A549 (cell line): ENCODE data around the gene FKBP4. TPM values are rescaled to one million over a fixed set of nuclear protein-coding genes. Genes with fewer than 3 reads are reported as not detected.

ENCODE experiments used
- ATAC-seq, 2 experiments: fragments of 200-7000 bp in 1 of 2; fragments of >200 bp in 1 of 2; cut with Nextera tagmentation in 1 of 2; cut with Tn5 transposase in 1 of 2; 3 replicates each; pipeline versions ENCODE4 v1.8.0 to v1.9.1; 2018 to 2020; ENCODE audit warnings: mild to moderate bottlenecking in 1 of 2, moderate library complexity in 1 of 2
- CTCF ChIA-PET: fragments of 300-600 bp; sonication (Branson Sonifier 250); formaldehyde crosslinking; extraction: SDS; loops from one replicate; lab custom pipeline; 2021; ENCODE audit warnings: antibody characterized with exemption, inconsistent platforms; lab: Yijun Ruan, JAX
- POLR2A ChIA-PET: fragments of 350-600 bp; formaldehyde crosslinking; extraction: SDS; loops from one replicate; lab custom pipeline; 2021; ENCODE audit warnings: antibody characterized with exemption, inconsistent platforms; lab: Yijun Ruan, JAX
- DNase-seq, 2 experiments: peaks; one replicate each; pipeline versions ENCODE4 v3.0.0 to v3.0.0-alpha.2; 2011 to 2016; ENCODE audit warnings: low read depth in 1 of 2, low spot score in 1 of 2
- FAIRE-seq: peaks from 2 replicates; lab custom pipeline; 2011; peaks lifted over from hg19 to GRCh38; lab: Jason Lieb, UNC
- H3K27ac ChIP-seq, 2 experiments: fragments of >200 bp; sonication (Bioruptor Twin); formaldehyde crosslinking; 3 replicates each; pipeline ENCODE4 v1.5.1; 2016 to 2017
- H3K4me1 ChIP-seq: fragments of >200 bp; sonication (Bioruptor Twin); formaldehyde crosslinking; 3 replicates; pipeline ENCODE4 v1.6.1; 2016
- H3K4me2 ChIP-seq: fragments of >200 bp; sonication (Bioruptor Twin); formaldehyde crosslinking; 3 replicates; pipeline ENCODE4 v1.6.1; 2016
- H3K4me3 ChIP-seq: fragments of >200 bp; sonication (Bioruptor Twin); formaldehyde crosslinking; 3 replicates; pipeline ENCODE4 v1.5.1; 2016
- H3K9me3 ChIP-seq: fragments of >200 bp; sonication (Bioruptor Twin); formaldehyde crosslinking; 3 replicates; pipeline ENCODE4 v1.6.1; 2016
- CHD4 ChIP-seq: fragments of 200-600 bp; sonication (generic); IDR thresholded peaks from 2 replicates; pipeline ENCODE4 v1.6.1; 2016; ENCODE audit warnings: antibody characterized with exemption, mild to moderate bottlenecking, borderline replicate concordance
- CTCF ChIP-seq: fragments of >200 bp; sonication (Bioruptor Twin); formaldehyde crosslinking; IDR thresholded peaks from 3 replicates; pipeline ENCODE4 v1.5.1; 2016
- EHMT2 ChIP-seq: fragments of 200-600 bp; sonication (generic); IDR thresholded peaks from 2 replicates; pipeline ENCODE4 v1.6.1; 2016; ENCODE audit warnings: antibody characterized with exemption, low read depth, mild to moderate bottlenecking, moderate library complexity
- FOSB ChIP-seq: fragments of 250-450 bp; sonication (Bioruptor Pico); IDR thresholded peaks from 2 replicates; pipeline ENCODE4 v1.5.0; 2020; ENCODE audit warnings: mild to moderate bottlenecking, moderate library complexity
- FOSL2 ChIP-seq, 2 experiments: fragments of 450-650 bp in 1 of 2; fragments of >200 bp in 1 of 2; sonication (Bioruptor Twin) in 1 of 2; formaldehyde crosslinking; IDR thresholded peaks; 2 replicates each; pipeline versions ENCODE4 v1.5.0 to v1.6.1; 2016 to 2020; ENCODE audit warnings: mild to moderate bottlenecking in 1 of 2, moderate library complexity in 1 of 2
- FOXS1 ChIP-seq: fragments of 250-450 bp; sonication (Bioruptor Pico); IDR thresholded peaks from 2 replicates; pipeline ENCODE4 v1.5.0; 2020; ENCODE audit warnings: mild to moderate bottlenecking, moderate library complexity
- HES2 ChIP-seq: fragments of >200 bp; sonication (Bioruptor Twin); formaldehyde crosslinking; IDR thresholded peaks from 2 replicates; pipeline ENCODE4 v1.6.1; 2016
- HEYL ChIP-seq: fragments of 250-450 bp; sonication (Bioruptor Pico); IDR thresholded peaks from 2 replicates; pipeline ENCODE4 v1.8.0; 2021; ENCODE audit warnings: mild to moderate bottlenecking, moderate library complexity
- HMGXB4 ChIP-seq: fragments of 250-450 bp; sonication (Bioruptor Pico); IDR thresholded peaks from 2 replicates; pipeline ENCODE4 v1.5.0; 2021; ENCODE audit warnings: mild to moderate bottlenecking, moderate library complexity, borderline replicate concordance
- HOXB5 ChIP-seq: fragments of 250-450 bp; sonication (Bioruptor Pico); IDR thresholded peaks from 2 replicates; pipeline ENCODE4 v1.5.0; 2020; ENCODE audit warnings: mild to moderate bottlenecking, moderate library complexity
- JUN ChIP-seq, 2 experiments: fragments of >200 bp; sonication (Bioruptor Twin); formaldehyde crosslinking; IDR thresholded peaks; 2 replicates in 1 of 2; 3 replicates in 1 of 2; pipeline ENCODE4 v1.6.1; 2016 to 2017
- KDM1A ChIP-seq: fragments of 200-600 bp; sonication (generic); IDR thresholded peaks from 2 replicates; pipeline ENCODE4 v1.6.1; 2016; ENCODE audit warnings: low read depth, mild to moderate bottlenecking
- MAX ChIP-seq: IDR thresholded peaks from 2 replicates; pipeline ENCODE4 v1.6.1; 2012
- PBX3 ChIP-seq: IDR thresholded peaks from 2 replicates; pipeline ENCODE4 v1.6.1; 2012
- POLR2A ChIP-seq: IDR thresholded peaks from 2 replicates; pipeline ENCODE4 v1.6.1; 2012; ENCODE audit warnings: mild to moderate bottlenecking, low read length
- POLR2AphosphoS2 ChIP-seq: conservative IDR thresholded peaks from 2 replicates; pipeline ENCODE4 v1.6.1; 2012; ENCODE audit warnings: low read length, improper control_type of control experiment, inconsistent platforms
- RAD21 ChIP-seq, 2 experiments: fragments of >200 bp in 1 of 2; sonication (Bioruptor Twin) in 1 of 2; formaldehyde crosslinking in 1 of 2; IDR thresholded peaks in 1 of 2; conservative IDR thresholded peaks in 1 of 2; 2 replicates in 1 of 2; 3 replicates in 1 of 2; pipeline ENCODE4 v1.6.1; 2012 to 2018; ENCODE audit warnings: inconsistent platforms in 1 of 2
- REST ChIP-seq: fragments of 200-600 bp; sonication (generic); IDR thresholded peaks from 2 replicates; pipeline ENCODE4 v1.6.1; 2016; ENCODE audit warnings: antibody characterized with exemption, mild to moderate bottlenecking, moderate library complexity
- RFX5 ChIP-seq: fragments of 450-650 bp; IDR thresholded peaks from 2 replicates; pipeline ENCODE4 v1.7.1; 2014; ENCODE audit warnings: antibody characterized with exemption, mild to moderate bottlenecking, moderate library complexity
- SREBF2 ChIP-seq: fragments of 450-650 bp; IDR thresholded peaks from 2 replicates; pipeline ENCODE4 v1.6.1; 2014; ENCODE audit warnings: mild to moderate bottlenecking, moderate library complexity
- TFCP2L1 ChIP-seq: fragments of 250-450 bp; sonication (Bioruptor Pico); IDR thresholded peaks from 2 replicates; pipeline ENCODE4 v1.5.0; 2021; ENCODE audit warnings: mild to moderate bottlenecking
- TP53 ChIP-seq: fragments of 250-450 bp; sonication (Bioruptor Pico); IDR thresholded peaks from 2 replicates; pipeline ENCODE4 v1.5.0; 2021; ENCODE audit warnings: mild to moderate bottlenecking, moderate library complexity
- USF2 ChIP-seq: fragments of 450-650 bp; IDR thresholded peaks from 2 replicates; pipeline ENCODE4 v1.6.1; 2014; ENCODE audit warnings: antibody characterized with exemption
- ZFP36 ChIP-seq: fragments of 450-650 bp; IDR thresholded peaks from 2 replicates; pipeline ENCODE4 v1.6.1; 2014; ENCODE audit warnings: borderline replicate concordance; ENCODE audit not compliant: partially characterized antibody
- ZNF302 ChIP-seq: fragments of 250-450 bp; sonication (Bioruptor Pico); IDR thresholded peaks from 2 replicates; pipeline ENCODE4 v1.9.0; 2021; ENCODE audit warnings: inconsistent platforms, mild to moderate bottlenecking, moderate library complexity
- WGBS: methylation state at CpG from one replicate; pipeline ENCODE4 v1.1.6; 2017; ENCODE audit errors: missing lambda C conversion rate; 5-methylcytosine and 5-hydroxymethylcytosine counted together
- polyA plus RNA-seq, 4 experiments: library from polyadenylated mRNA; depleted of rRNA in 3 of 4; stranded (reverse); fragments of >200 nt; fragmentation: RNase III in 1 of 4; extraction: RNeasy Plus Mini Kit Qiagen cat#74134 plus additional on column Dnase treatment in 1 of 4; gene quantifications; 2 replicates in 3 of 4; 3 replicates in 1 of 4; pipeline ENCODE4 v1.2.3, GENCODE V29; 2011 to 2017

The FKBP4 gene
- polyA plus RNA-seq, 2 of the 4 experiments (the other 2 are of a cell fraction): 108 to 137 TPM

GRCh38 chr12:2835691-2836403 lies 41.1 kb downstream of the FKBP4 start:
- Histone ChIP-seq H3K4me3 (no peak overlapping the region), H3K27ac (no peak overlapping the region), H3K4me1 (no peaks in the 10 kb centered on the region), H3K4me2 (no peak overlapping the region), H3K9me3 (no peaks in the 10 kb centered on the region)
- ChIA-PET POLR2A (no interaction called here), CTCF (interaction anchor here (1.1 to 3.2 kb wide), 4 partner anchors 10 to 108 kb away, joined by 3 to 18 read pairs (median 3); no protein-coding TSS in a partner anchor)
- no peak for DNase-seq
- no peak for TF ChIP-seq TP53 (CRISPR knock-in tag)
- no peak for TF ChIP-seq TFCP2L1 (CRISPR knock-in tag)
- TF ChIP-seq FOXS1 (CRISPR knock-in tag): no peak
- TF ChIP-seq HEYL (CRISPR knock-in tag): no peak
- no peak for TF ChIP-seq MAX
- no peak for TF ChIP-seq JUN (IDR thresholded peaks at IDR 0.05)
- no peak for TF ChIP-seq KDM1A
- no peak for TF ChIP-seq FOSL2 (IDR thresholded peaks at IDR 0.05)
- TF ChIP-seq FOSL2 (CRISPR knock-in tag; IDR thresholded peaks at IDR 0.05): no peak
- TF ChIP-seq POLR2A: no peak
- TF ChIP-seq SREBF2: no peak
- no peak for TF ChIP-seq PBX3
- no peak for TF ChIP-seq USF2
- no peak for TF ChIP-seq ZFP36
- no peak for FAIRE-seq
- 87% methylated on average over 4 of the region's 4 CpGs for WGBS
- ATAC-seq: no peak

- FAIRE-seq: no peak
- Histone ChIP-seq H3K27ac (no peak overlapping the region), H3K4me1 (no peaks in the 10 kb centered on the region), H3K9me3 (no peaks in the 10 kb centered on the region), H3K4me3 (no peak overlapping the region), H3K4me2 (no peak overlapping the region)
- ChIA-PET CTCF (interaction anchor here (1.1 to 3.2 kb wide), 4 partner anchors 9 to 108 kb away, joined by 3 to 18 read pairs (median 3); no protein-coding TSS in a partner anchor), POLR2A (no interaction called here)
- no peak for DNase-seq
- no peak for ATAC-seq
- TF ChIP-seq HMGXB4 (CRISPR knock-in tag) (no peak), REST (no peak), POLR2AphosphoS2 (no peak), TFCP2L1 (CRISPR knock-in tag) (no peak), EHMT2 (no peak), KDM1A (no peak), USF2 (no peak), HEYL (CRISPR knock-in tag) (no peak), CTCF (no peak), HES2 (no peak), ZNF302 (CRISPR knock-in tag) (no peak), CHD4 (no peak), RFX5 (no peak), POLR2A (no peak), HOXB5 (CRISPR knock-in tag) (no peak), RAD21 (conservative IDR thresholded peaks at IDR 0.05 in 1 of 2, IDR thresholded peaks at IDR 0.05 in 1 of 2) (no peak), FOSB (CRISPR knock-in tag) (no peak)
- 88% methylated on average over 8 of the region's 8 CpGs for WGBS
Observed at GRCh38 chr12:2836574-2836973, 41.8 kb downstream of the FKBP4 start.
